ENCODE measurements around the gene LILRB2.
"Not testable (repeated sequence)": the region's sequence is repeated elsewhere in the genome, so short reads cannot be mapped to it uniquely, and the experiment has no call there.

DNA sequence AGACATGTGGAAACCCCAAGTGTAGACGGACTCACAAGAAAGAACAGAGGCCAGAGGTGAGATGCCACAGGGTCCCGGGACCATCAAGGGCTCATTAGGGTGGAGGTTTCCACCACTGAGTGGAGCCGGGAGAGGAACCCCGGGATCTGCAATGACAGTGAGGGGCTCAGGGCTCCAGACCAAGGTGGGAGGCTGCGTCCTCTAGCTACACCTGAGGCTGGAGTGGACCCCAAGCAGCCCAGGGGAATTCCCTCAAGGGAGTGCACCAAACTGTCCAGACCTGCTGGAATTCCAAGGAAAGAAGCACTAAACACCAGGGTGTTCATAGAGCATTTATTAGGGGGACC is 792 bp upstream of the LILRB2 start:
- TF ChIP-seq, protein P1, sequence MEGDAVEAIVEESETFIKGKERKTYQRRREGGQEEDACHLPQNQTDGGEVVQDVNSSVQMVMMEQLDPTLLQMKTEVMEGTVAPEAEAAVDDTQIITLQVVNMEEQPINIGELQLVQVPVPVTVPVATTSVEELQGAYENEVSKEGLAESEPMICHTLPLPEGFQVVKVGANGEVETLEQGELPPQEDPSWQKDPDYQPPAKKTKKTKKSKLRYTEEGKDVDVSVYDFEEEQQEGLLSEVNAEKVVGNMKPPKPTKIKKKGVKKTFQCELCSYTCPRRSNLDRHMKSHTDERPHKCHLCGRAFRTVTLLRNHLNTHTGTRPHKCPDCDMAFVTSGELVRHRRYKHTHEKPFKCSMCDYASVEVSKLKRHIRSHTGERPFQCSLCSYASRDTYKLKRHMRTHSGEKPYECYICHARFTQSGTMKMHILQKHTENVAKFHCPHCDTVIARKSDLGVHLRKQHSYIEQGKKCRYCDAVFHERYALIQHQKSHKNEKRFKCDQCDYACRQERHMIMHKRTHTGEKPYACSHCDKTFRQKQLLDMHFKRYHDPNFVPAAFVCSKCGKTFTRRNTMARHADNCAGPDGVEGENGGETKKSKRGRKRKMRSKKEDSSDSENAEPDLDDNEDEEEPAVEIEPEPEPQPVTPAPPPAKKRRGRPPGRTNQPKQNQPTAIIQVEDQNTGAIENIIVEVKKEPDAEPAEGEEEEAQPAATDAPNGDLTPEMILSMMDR (conservative IDR thresholded peaks at IDR 0.05) = not testable (repeated sequence)
- not testable (repeated sequence) for TF ChIP-seq EZH2 (IDR thresholded peaks at IDR 0.05; ENCODE audit: low read depth)
